SH-SY5Y (cell line): Measurements from ENCODE around the gene CLEC16A.

Source experiments
- GATA2 ChIP-seq: IDR thresholded peaks from 2 replicates; pipeline ENCODE4 v1.6.1; 2011; ENCODE audit warnings: mild to moderate bottlenecking, low read depth, low read length
- GATA3 ChIP-seq: IDR thresholded peaks from 2 replicates; pipeline ENCODE4 v1.6.1; 2011; ENCODE audit warnings: low read depth, mild to moderate bottlenecking, low read length, moderate library complexity

GRCh38 chr16:11211977-11212797, 267.8 kb downstream of the CLEC16A start:
- TF ChIP-seq GATA2 = peak; percentile 57
- no peak for TF ChIP-seq GATA3
